ENCODE measurements around the gene KLF13.

GRCh38 chr15:31303726-31304648, 22.6 kb upstream of the KLF13 start:
- TF ChIP-seq CTCF (conservative IDR thresholded peaks at IDR 0.05; ENCODE audit: low read depth in 2 of 2) (no peak), POLR2AphosphoS5 (IDR thresholded peaks at IDR 0.05; ENCODE audit: low read depth) (no peak), ZNF331 (CRISPR knock-in tag; IDR thresholded peaks at IDR 0.05; ENCODE audit: low read depth) (no peak)
